ENCODE measurements around the gene SMAD5. TPM values are rescaled to one million over a fixed set of nuclear protein-coding genes. Genes with fewer than 3 reads are reported as not detected.

SMAD5 gene
- total and polyA plus RNA-seq, 2 of the 8 experiments (the other 6 are each of a cell fraction or from before 2014, with no cell fraction given), result 30.2 to 60.5 TPM

GRCh38 chr5:136098176-136098575 lies 34.5 kb upstream of the SMAD5 start (continued):
- TF ChIP-seq ATF3 (IDR thresholded peaks at IDR 0.05; ENCODE audit: insufficient read depth, low read depth, low read length), result no peak

Data from H1 (cell line).